ENCODE results near the gene VPS13C. TPM values are rescaled to one million over a fixed set of nuclear protein-coding genes. Genes with fewer than 3 reads are reported as not detected.

VPS13C gene
- total RNA-seq, 5 donors from 2014 or later (not counting 1 experiment from before 2014, with no cell fraction given), result 84.4 to 136 (median 117) TPM

- H3K9me3 ChIP-seq, result no peaks in the 10 kb centered on the region
- 100% methylated on average over 2 of the region's 4 CpGs for WGBS (ENCODE audit: insufficient coverage)
- H3K27ac Mint-ChIP-seq, result no peak overlapping the region
- H3K4me3 ChIP-seq (ENCODE audit: control insufficient read depth in 1 of 2, extremely low read depth in 1 of 2, low read length in 1 of 2), result no peak overlapping the region
- ChIA-PET POLR2A (no interaction called here), CTCF (no interaction called here)
- H3K4me1 Mint-ChIP-seq, result no peaks in the 10 kb centered on the region
- no peaks in the 10 kb centered on the region for H3K36me3 ChIP-seq (ENCODE audit: control insufficient read depth in 2 of 2, extremely low read depth in 1 of 2, insufficient read depth in 1 of 2, low read length in 1 of 2)
- H3K27me3 ChIP-seq (replicated peaks in 1 of 2; ENCODE audit: control insufficient read depth in 2 of 2, extremely low read depth in 1 of 2, insufficient read depth in 2 of 2, low read length in 1 of 2), result peaks cover 0 to 4% of the 10 kb centered on the region in 2 experiments
- ATAC-seq (replicated peaks in 1 of 4), result no peak
- H3K27me3 Mint-ChIP-seq, result peaks cover 1 to 10% of the 10 kb centered on the region in 2 donors
- no peak overlapping the region for H3K27ac ChIP-seq (ENCODE audit: low read length)
- peaks cover 0 to 8% (median 6%) of the 10 kb centered on the region in 3 donors for H3K9me3 Mint-ChIP-seq
- H3K36me3 Mint-ChIP-seq, result peaks cover 6% of the 10 kb centered on the region
- H3K4me3 Mint-ChIP-seq, result no peak overlapping the region
- DNase-seq, result no peak
- no peaks in the 10 kb centered on the region for H3K4me1 ChIP-seq (ENCODE audit: control insufficient read depth in 1 of 2, extremely low read depth in 1 of 2, insufficient read depth in 2 of 2, low read length in 2 of 2)
Observed at GRCh38 chr15:62079594-62079993, 19.3 kb upstream of the VPS13C start.

GRCh38 chr15:62075595-62076277 is 15.5 kb upstream of the VPS13C start:
- no peak for ATAC-seq (replicated peaks in 1 of 4)

GRCh38 chr15:62071711-62072308 is 11.6 kb upstream of the VPS13C start:
- Mint-ChIP-seq H3K4me3 (no peak overlapping the region), H3K27ac (no peak overlapping the region), H3K4me1 (peaks cover 7 to 12% (median 12%) of the 10 kb centered on the region in 3 donors), H3K27me3 (peaks cover 10 to 12% of the 10 kb centered on the region in 2 donors), H3K9me3 (no peaks in the 10 kb centered on the region), H3K36me3 (no peaks in the 10 kb centered on the region)
- H3K4me3 ChIP-seq (ENCODE audit: control insufficient read depth in 1 of 2, extremely low read depth in 1 of 2, low read length in 1 of 2), result no peak overlapping the region
- H3K27me3 ChIP-seq (replicated peaks in 1 of 2; ENCODE audit: control insufficient read depth in 2 of 2, extremely low read depth in 1 of 2, insufficient read depth in 2 of 2, low read length in 1 of 2), result peaks cover 6 to 17% of the 10 kb centered on the region in 2 experiments
- H3K27ac ChIP-seq (ENCODE audit: low read length), result no peak overlapping the region
- no peaks in the 10 kb centered on the region for H3K9me3 ChIP-seq
- H3K4me1 ChIP-seq (ENCODE audit: control insufficient read depth in 1 of 2, extremely low read depth in 1 of 2, insufficient read depth in 2 of 2, low read length in 2 of 2), result peaks cover 2 to 11% of the 10 kb centered on the region in 2 experiments
- ATAC-seq (replicated peaks in 1 of 4) (no peak), DNase-seq (peak in 1 of 35 experiments; percentile 65)
- POLR2A ChIA-PET, result no interaction called here
- CTCF ChIA-PET, result interaction anchor here in 1 of 2 donors (0.9 to 1.2 kb wide), 2 partner anchors 11 to 29 kb away, joined by 3 read pairs; no protein-coding TSS in a partner anchor
- H3K36me3 ChIP-seq (ENCODE audit: control insufficient read depth in 2 of 2, extremely low read depth in 1 of 2, insufficient read depth in 1 of 2, low read length in 1 of 2), result no peaks in the 10 kb centered on the region

More at GRCh38 chr15:62075595-62076277, 15.5 kb upstream of the VPS13C start:
- H3K4me3 ChIP-seq (ENCODE audit: control insufficient read depth in 1 of 2, extremely low read depth in 1 of 2, low read length in 1 of 2), result no peak overlapping the region
- Mint-ChIP-seq H3K9me3 (no peaks in the 10 kb centered on the region), H3K27ac (no peak overlapping the region), H3K4me3 (no peak overlapping the region), H3K36me3 (no peaks in the 10 kb centered on the region), H3K4me1 (no peaks in the 10 kb centered on the region), H3K27me3 (peaks cover 1 to 10% of the 10 kb centered on the region in 2 donors)
- H3K27me3 ChIP-seq (replicated peaks in 1 of 2; ENCODE audit: control insufficient read depth in 2 of 2, extremely low read depth in 1 of 2, insufficient read depth in 2 of 2, low read length in 1 of 2), result peaks cover 0 to 4% of the 10 kb centered on the region in 2 experiments
- H3K36me3 ChIP-seq (ENCODE audit: control insufficient read depth in 2 of 2, extremely low read depth in 1 of 2, insufficient read depth in 1 of 2, low read length in 1 of 2), result no peaks in the 10 kb centered on the region
- WGBS (ENCODE audit: insufficient coverage), result 100% methylated on average over 1 of the region's 9 CpGs
- H3K9me3 ChIP-seq, result no peaks in the 10 kb centered on the region
- POLR2A ChIA-PET, result no interaction called here
- no peak overlapping the region for H3K27ac ChIP-seq (ENCODE audit: low read length)
- no peak for DNase-seq
- no peaks in the 10 kb centered on the region for H3K4me1 ChIP-seq (ENCODE audit: control insufficient read depth in 1 of 2, extremely low read depth in 1 of 2, insufficient read depth in 2 of 2, low read length in 2 of 2)
- CTCF ChIA-PET, result no interaction called here

GRCh38 chr15:62069551-62069950 is 9.3 kb upstream of the VPS13C start:
- no peaks in the 10 kb centered on the region for H3K36me3 Mint-ChIP-seq
- H3K27ac ChIP-seq (ENCODE audit: low read length), result no peak overlapping the region
- H3K27me3 Mint-ChIP-seq, result peaks cover 17 to 24% of the 10 kb centered on the region in 2 donors
- H3K4me3 ChIP-seq (ENCODE audit: control insufficient read depth in 1 of 2, extremely low read depth in 1 of 2, low read length in 1 of 2), result no peak overlapping the region
- ChIA-PET CTCF (interaction anchor here (0.9 to 1.7 kb wide), 2 partner anchors 9 kb away, joined by 3 to 5 read pairs; partner anchors contain the start of gene VPS13C (in 2 of the 2)), POLR2A (no interaction called here)
- H3K27me3 ChIP-seq (replicated peaks in 1 of 2; ENCODE audit: control insufficient read depth in 2 of 2, extremely low read depth in 1 of 2, insufficient read depth in 2 of 2, low read length in 1 of 2), result peaks cover 11 to 21% of the 10 kb centered on the region in 2 experiments
- H3K4me3 Mint-ChIP-seq, result no peak overlapping the region
- no peak overlapping the region for H3K27ac Mint-ChIP-seq
- H3K4me1 ChIP-seq (ENCODE audit: control insufficient read depth in 1 of 2, extremely low read depth in 1 of 2, insufficient read depth in 2 of 2, low read length in 2 of 2), result peaks cover 2 to 16% of the 10 kb centered on the region in 2 experiments
- H3K9me3 Mint-ChIP-seq, result no peaks in the 10 kb centered on the region
- no CpG with 5 or more reads among the region's 5 CpGs for WGBS (ENCODE audit: insufficient coverage)
- no peak for ATAC-seq (replicated peaks in 1 of 4)
- no peaks in the 10 kb centered on the region for H3K36me3 ChIP-seq (ENCODE audit: control insufficient read depth in 2 of 2, extremely low read depth in 1 of 2, insufficient read depth in 1 of 2, low read length in 1 of 2)
- H3K9me3 ChIP-seq, result no peaks in the 10 kb centered on the region
- peaks cover 16 to 21% (median 20%) of the 10 kb centered on the region in 3 donors for H3K4me1 Mint-ChIP-seq
- DNase-seq, result no peak

- Histone ChIP-seq H3K9me3 (no peaks in the 10 kb centered on the region), H3K36me3 (ENCODE audit: control insufficient read depth in 2 of 2, extremely low read depth in 1 of 2, insufficient read depth in 1 of 2, low read length in 1 of 2) (no peaks in the 10 kb centered on the region), H3K4me1 (ENCODE audit: control insufficient read depth in 1 of 2, extremely low read depth in 1 of 2, insufficient read depth in 2 of 2, low read length in 2 of 2) (peaks cover 2 to 16% of the 10 kb centered on the region in 2 experiments), H3K27me3 (replicated peaks in 1 of 2; ENCODE audit: control insufficient read depth in 2 of 2, extremely low read depth in 1 of 2, insufficient read depth in 2 of 2, low read length in 1 of 2) (peaks cover 11 to 23% of the 10 kb centered on the region in 2 experiments), H3K4me3 (ENCODE audit: control insufficient read depth in 1 of 2, extremely low read depth in 1 of 2, low read length in 1 of 2) (peak overlapping the region; percentile 13 to 40), H3K27ac (ENCODE audit: low read length) (no peak overlapping the region)
- WGBS (ENCODE audit: insufficient coverage), result no CpG with 5 or more reads among the region's 4 CpGs
- H3K27me3 Mint-ChIP-seq, result peaks cover 17 to 24% of the 10 kb centered on the region in 2 donors
- no peak for ATAC-seq (replicated peaks in 1 of 4)
- POLR2A ChIA-PET, result interaction anchor here in 1 of 2 donors (0.6 kb wide), 1 partner anchor 1791 kb away, joined by 5 read pairs; no protein-coding TSS in a partner anchor
- H3K4me3 Mint-ChIP-seq, result peak overlapping the region; percentile 65 to 82 (median 72)
- CTCF ChIA-PET, result interaction anchor here (0.9 to 1.7 kb wide), 2 partner anchors 8 kb away, joined by 3 to 5 read pairs; partner anchors contain the start of gene VPS13C (in 2 of the 2)
- H3K4me1 Mint-ChIP-seq, result peaks cover 16 to 22% (median 21%) of the 10 kb centered on the region in 3 donors
- no peaks in the 10 kb centered on the region for H3K36me3 Mint-ChIP-seq
- DNase-seq, result no peak
- H3K27ac Mint-ChIP-seq, result no peak overlapping the region
- no peaks in the 10 kb centered on the region for H3K9me3 Mint-ChIP-seq
Observed at GRCh38 chr15:62068810-62069167, 8.5 kb upstream of the VPS13C start.

GRCh38 chr15:62068071-62068809 is 8.0 kb upstream of the VPS13C start:
- H3K36me3 Mint-ChIP-seq, result no peaks in the 10 kb centered on the region
- no peak overlapping the region for H3K27ac Mint-ChIP-seq
- ChIA-PET POLR2A (interaction anchor here in 1 of 2 donors (0.6 kb wide), 1 partner anchor 1792 kb away, joined by 5 read pairs; no protein-coding TSS in a partner anchor), CTCF (interaction anchor here (0.9 to 1.7 kb wide), 2 partner anchors 7 kb away, joined by 3 to 5 read pairs; partner anchors contain the start of gene VPS13C (in 2 of the 2))
- peaks cover 17 to 24% of the 10 kb centered on the region in 2 donors for H3K27me3 Mint-ChIP-seq
- H3K36me3 ChIP-seq (ENCODE audit: control insufficient read depth in 2 of 2, extremely low read depth in 1 of 2, insufficient read depth in 1 of 2, low read length in 1 of 2), result no peaks in the 10 kb centered on the region
- H3K4me1 ChIP-seq (ENCODE audit: control insufficient read depth in 1 of 2, extremely low read depth in 1 of 2, insufficient read depth in 2 of 2, low read length in 2 of 2), result peaks cover 2 to 16% of the 10 kb centered on the region in 2 experiments
- no peak overlapping the region for H3K27ac ChIP-seq (ENCODE audit: low read length)
- ATAC-seq (replicated peaks in 1 of 4), result peak; percentile 8 to 49 (median 33)
- peak overlapping the region; percentile 13 to 40 for H3K4me3 ChIP-seq (ENCODE audit: control insufficient read depth in 1 of 2, extremely low read depth in 1 of 2, low read length in 1 of 2)
- H3K9me3 Mint-ChIP-seq, result no peaks in the 10 kb centered on the region
- H3K4me1 Mint-ChIP-seq, result peaks cover 16 to 25% (median 23%) of the 10 kb centered on the region in 3 donors
- H3K27me3 ChIP-seq (replicated peaks in 1 of 2; ENCODE audit: control insufficient read depth in 2 of 2, extremely low read depth in 1 of 2, insufficient read depth in 2 of 2, low read length in 1 of 2), result peaks cover 11 to 23% of the 10 kb centered on the region in 2 experiments
- H3K4me3 Mint-ChIP-seq, result peak overlapping the region; percentile 72 to 92 (median 82)
- no peaks in the 10 kb centered on the region for H3K9me3 ChIP-seq
- WGBS (ENCODE audit: insufficient coverage), result 1% methylated on average over 98 of the region's 103 CpGs
- DNase-seq, result peak in 14 of 35 experiments; percentile 0 to 29 (median 10)

Data from T-cell (primary cell).